Heart left ventricle (tissue), 13 donors: ENCODE data around the gene KNDC1.

ENCODE experiments used
- POLR2A ChIP-seq, 2 donors: fragments of 450-650 bp; IDR thresholded peaks; one replicate each; pipeline ENCODE4 v1.6.1; 2017; ENCODE audit warnings: antibody characterized with exemption in 2 of 2, mild to moderate bottlenecking in 2 of 2, moderate library complexity in 2 of 2
- TF ChIP-seq, protein P1 (sequence below), 12 donors: fragments of 200-600 bp; sonication (generic) in 4 of 12; IDR thresholded peaks; one replicate each; pipeline versions ENCODE4 v1.5.0 to v1.8.0; 2018 to 2022; ENCODE audit warnings: antibody characterized with exemption in 12 of 12, mild to moderate bottlenecking in 5 of 12
- donor health status: ischemic (EF 13 %, LVEDD 7.1; RV severe dilation, severe dysfunction).
- donor health status: DM: no; HTN: yes; CAD: no.
- donor health status: DM: no; HTN: no; CAD: no.
- donor health status: ischemic (EF 25% LVEDD 6.9; RV normal size, moderate dysfunction).
- donor health status: ischemic (EF 25% LVEDD 5.7; RV mildly dilated, moderate dysfunction).
- donor health status: ischemic (EF 35%, LVEDD 5.7; RV mildly dilated, moderate dysfunction).
- donor health status: nonischemic (EF 11% LVEDD 7.7; RV severe dilation, severe dysfunction).
- donor health status: DM: yes; HTN: yes; CAD: no.
- donor health status: PGD.
- donor health status: ischemic (EF 29% LVEDD 5.4; RV normal size, mild dysfunction).
- donor health status: nonischemic (EF 23%, LVEDD 6.1; RV moderate dilation, normal function).

- TF ChIP-seq, protein P1, sequence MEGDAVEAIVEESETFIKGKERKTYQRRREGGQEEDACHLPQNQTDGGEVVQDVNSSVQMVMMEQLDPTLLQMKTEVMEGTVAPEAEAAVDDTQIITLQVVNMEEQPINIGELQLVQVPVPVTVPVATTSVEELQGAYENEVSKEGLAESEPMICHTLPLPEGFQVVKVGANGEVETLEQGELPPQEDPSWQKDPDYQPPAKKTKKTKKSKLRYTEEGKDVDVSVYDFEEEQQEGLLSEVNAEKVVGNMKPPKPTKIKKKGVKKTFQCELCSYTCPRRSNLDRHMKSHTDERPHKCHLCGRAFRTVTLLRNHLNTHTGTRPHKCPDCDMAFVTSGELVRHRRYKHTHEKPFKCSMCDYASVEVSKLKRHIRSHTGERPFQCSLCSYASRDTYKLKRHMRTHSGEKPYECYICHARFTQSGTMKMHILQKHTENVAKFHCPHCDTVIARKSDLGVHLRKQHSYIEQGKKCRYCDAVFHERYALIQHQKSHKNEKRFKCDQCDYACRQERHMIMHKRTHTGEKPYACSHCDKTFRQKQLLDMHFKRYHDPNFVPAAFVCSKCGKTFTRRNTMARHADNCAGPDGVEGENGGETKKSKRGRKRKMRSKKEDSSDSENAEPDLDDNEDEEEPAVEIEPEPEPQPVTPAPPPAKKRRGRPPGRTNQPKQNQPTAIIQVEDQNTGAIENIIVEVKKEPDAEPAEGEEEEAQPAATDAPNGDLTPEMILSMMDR (IDR thresholded peaks at IDR 0.05), result no peak
- no peak for TF ChIP-seq POLR2A (IDR thresholded peaks at IDR 0.05)
These were observed 25.4 kb downstream of the KNDC1 start for GRCh38 chr10:133185421-133185820.
